SU-DHL-6 (cell line): ENCODE data around the gene APCDD1.

Experiments
- H2AFZ ChIP-seq: fragments of 200-600 bp; sonication (generic); 2 replicates; pipeline ENCODE4 v1.6.1; 2014; ENCODE audit warnings: low read depth, mild to moderate bottlenecking, moderate library complexity, mixed read lengths, antibody characterized with exemption, low read length; ENCODE audit not compliant: severe bottlenecking
- H3F3A ChIP-seq: fragments of 200-600 bp; shearing (Covaris generic); 2 replicates; pipeline ENCODE4 v1.6.0; 2016; ENCODE audit warnings: antibody characterized with exemption, mild to moderate bottlenecking; ENCODE audit not compliant: insufficient read depth
- H3K27ac ChIP-seq: fragments of 200-600 bp; sonication (generic); 2 replicates; pipeline ENCODE4 v1.5.1; 2016; ENCODE audit warnings: low read depth, mild to moderate bottlenecking, low read length, moderate library complexity, mixed read lengths
- H3K27me3 ChIP-seq: fragments of 200-600 bp; sonication (generic), shearing (Covaris generic); 2 replicates; pipeline ENCODE4 v1.6.0; 2014; ENCODE audit warnings: mild to moderate bottlenecking, low read length
- H3K36me3 ChIP-seq: fragments of 200-600 bp; sonication (generic); 2 replicates; pipeline ENCODE4 v1.6.1; 2014; ENCODE audit warnings: mild to moderate bottlenecking, low read length, mixed read lengths
- H3K4me2 ChIP-seq: fragments of 300-600, 200-600 bp; shearing (Covaris generic), sonication (generic); 2 replicates; pipeline ENCODE4 v1.6.0; 2014; ENCODE audit warnings: low read length, low read depth, mild to moderate bottlenecking; ENCODE audit not compliant: poor library complexity, severe bottlenecking
- H3K4me3 ChIP-seq: fragments of 200-600 bp; sonication (generic); 2 replicates; pipeline ENCODE4 v1.5.1; 2014; ENCODE audit warnings: antibody characterized with exemption, low read length, mild to moderate bottlenecking, mixed read lengths; ENCODE audit not compliant: insufficient read depth, poor library complexity, severe bottlenecking
- H3K79me2 ChIP-seq: fragments of 200-600 bp; sonication (generic); 2 replicates; pipeline ENCODE4 v1.6.1; 2014; ENCODE audit warnings: mild to moderate bottlenecking, low read length, moderate library complexity; ENCODE audit not compliant: insufficient read depth
- H3K9ac ChIP-seq: fragments of 200-600 bp; sonication (generic); 2 replicates; pipeline ENCODE4 v1.7.0; 2014; ENCODE audit warnings: mild to moderate bottlenecking, low read length
- H3K9me2 ChIP-seq: fragments of 200-600 bp; sonication (generic); replicated peaks from 2 replicates; pipeline ENCODE4 v1.6.1; 2014; ENCODE audit warnings: low read length; ENCODE audit not compliant: insufficient read depth
- H3K9me3 ChIP-seq: fragments of 200-600 bp; sonication (generic); 2 replicates; pipeline ENCODE4 v1.6.1; 2014; ENCODE audit warnings: low read length, mixed read lengths; ENCODE audit not compliant: insufficient read depth
- H4K20me1 ChIP-seq: fragments of 200-600 bp; sonication (generic); 2 replicates; pipeline ENCODE4 v1.6.1; 2014; ENCODE audit warnings: low read depth, mild to moderate bottlenecking, antibody characterized with exemption, low read length, moderate library complexity, mixed read lengths
- CTCF ChIP-seq: fragments of 200-600 bp; sonication (generic); IDR thresholded peaks from one replicate; pipeline ENCODE4 v1.5.1; 2017; ENCODE audit warnings: antibody characterized with exemption, mild to moderate bottlenecking, low read length, moderate library complexity; ENCODE audit not compliant: insufficient read depth, poor library complexity, severe bottlenecking
- EZH2phosphoT487 ChIP-seq: fragments of 200-600 bp; sonication (generic), shearing (Covaris generic); conservative IDR thresholded peaks from 2 replicates; pipeline ENCODE4 v1.6.1; 2018; ENCODE audit warnings: mild to moderate bottlenecking, antibody characterized with exemption, low read length, moderate library complexity, mixed read lengths

Gene APCDD1

GRCh38 chr18:10430677-10431076 is 23.8 kb upstream of the APCDD1 start:
- Histone ChIP-seq H3K4me3 (no peak overlapping the region), H4K20me1 (no peaks in the 10 kb centered on the region), H3K36me3 (no peaks in the 10 kb centered on the region), H3K27me3 (no peaks in the 10 kb centered on the region), H3K4me2 (no peak overlapping the region), H3K9me3 (no peaks in the 10 kb centered on the region), H2AFZ (no peak overlapping the region), H3K9ac (no peak overlapping the region), H3K27ac (no peak overlapping the region), H3K9me2 (no peaks in the 10 kb centered on the region), H3K79me2 (no peaks in the 10 kb centered on the region), H3F3A (no peaks in the 10 kb centered on the region)
- TF ChIP-seq EZH2phosphoT487 (no peak), CTCF (no peak)

- Histone ChIP-seq H3K9me2 (no peaks in the 10 kb centered on the region), H3K27me3 (no peaks in the 10 kb centered on the region), H3F3A (no peaks in the 10 kb centered on the region), H4K20me1 (no peaks in the 10 kb centered on the region), H3K79me2 (no peaks in the 10 kb centered on the region), H3K4me2 (no peak overlapping the region), H3K27ac (no peak overlapping the region), H3K9me3 (no peaks in the 10 kb centered on the region), H2AFZ (no peak overlapping the region), H3K4me3 (no peak overlapping the region), H3K9ac (no peak overlapping the region), H3K36me3 (no peaks in the 10 kb centered on the region)
- TF ChIP-seq EZH2phosphoT487 (no peak), CTCF (no peak)
Observed at GRCh38 chr18:10431680-10432079, 22.8 kb upstream of the APCDD1 start.

- no peak overlapping the region for H2AFZ ChIP-seq
Observed at GRCh38 chr18:10432781-10433180, 21.7 kb upstream of the APCDD1 start.

More at GRCh38 chr18:10432781-10433180, 21.7 kb upstream of the APCDD1 start:
- Histone ChIP-seq H3K4me3 (no peak overlapping the region), H3K4me2 (no peak overlapping the region), H3K79me2 (no peaks in the 10 kb centered on the region), H4K20me1 (no peaks in the 10 kb centered on the region), H3F3A (no peaks in the 10 kb centered on the region), H3K9me2 (no peaks in the 10 kb centered on the region), H3K36me3 (no peaks in the 10 kb centered on the region), H3K27me3 (no peaks in the 10 kb centered on the region), H3K9ac (no peak overlapping the region), H3K27ac (no peak overlapping the region), H3K9me3 (no peaks in the 10 kb centered on the region)
- TF ChIP-seq EZH2phosphoT487 (no peak), CTCF (no peak)
